HFF-Myc (cell line): ENCODE measurements around the gene TRAP1.

Experiments used
- DNase-seq: peaks from one replicate; pipeline ENCODE4 v3.0.0-alpha.2; 2011; ENCODE audit warnings: low read depth; ENCODE audit errors: extremely low read depth
- H3K4me3 ChIP-seq: replicated peaks from 2 replicates; pipeline ENCODE4 v1.5.1; 2011; ENCODE audit warnings: low read depth, mild to moderate bottlenecking, control low read depth, low read length
- TF ChIP-seq, protein P1 (sequence below): IDR thresholded peaks from 2 replicates; pipeline ENCODE4 v1.5.1; 2012; ENCODE audit warnings: mild to moderate bottlenecking, low read depth, low read length, control low read depth; ENCODE audit errors: missing control alignments

Gene TRAP1

DNA sequence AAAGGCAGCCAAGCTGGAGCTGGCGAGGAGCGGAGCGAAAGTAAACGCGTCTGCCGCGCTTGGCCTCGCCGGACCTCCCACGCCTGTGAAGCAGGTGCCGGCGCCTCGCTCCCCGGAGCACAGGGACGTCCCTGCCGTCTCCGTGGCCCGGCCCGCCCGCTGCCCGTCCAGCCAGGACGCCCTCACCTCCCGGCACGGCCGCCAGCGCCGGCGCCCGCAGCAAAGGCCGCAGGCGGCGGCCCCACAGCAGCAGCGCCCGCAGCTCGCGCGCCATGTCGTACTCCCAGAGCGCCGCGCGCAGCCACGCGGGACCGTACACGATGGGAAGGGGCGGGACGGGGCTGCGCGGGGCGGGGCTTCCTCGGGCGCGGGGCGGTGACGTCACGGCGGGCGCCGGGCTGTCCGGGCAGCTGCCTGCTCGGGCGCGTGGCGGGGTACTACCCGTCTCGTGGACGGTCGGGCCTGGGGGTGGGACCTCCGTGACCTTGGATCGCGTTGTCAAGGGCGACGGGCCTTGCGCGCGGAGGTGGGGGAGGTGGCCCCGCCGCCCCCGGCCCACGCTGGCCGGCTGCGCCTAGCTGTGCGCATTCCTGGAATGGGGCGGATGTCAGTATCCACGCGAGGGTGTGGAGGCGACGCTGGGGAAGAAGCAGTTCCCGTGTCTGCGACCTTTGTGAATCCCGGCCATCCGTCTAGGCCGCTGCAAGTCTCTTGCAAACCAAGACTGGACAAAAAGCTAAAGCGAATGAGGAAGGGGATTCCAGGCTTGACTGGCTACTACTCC, at the start of gene TRAP1:
TSS of gene TRAP1 (minus strand) at position 290 of the 784 bp plus-strand sequence. CDS start at position 274, 16 bp downstream.
- peak within 1 kb of the TSS; percentile 99 for H3K4me3 ChIP-seq
- TF ChIP-seq, protein P1, sequence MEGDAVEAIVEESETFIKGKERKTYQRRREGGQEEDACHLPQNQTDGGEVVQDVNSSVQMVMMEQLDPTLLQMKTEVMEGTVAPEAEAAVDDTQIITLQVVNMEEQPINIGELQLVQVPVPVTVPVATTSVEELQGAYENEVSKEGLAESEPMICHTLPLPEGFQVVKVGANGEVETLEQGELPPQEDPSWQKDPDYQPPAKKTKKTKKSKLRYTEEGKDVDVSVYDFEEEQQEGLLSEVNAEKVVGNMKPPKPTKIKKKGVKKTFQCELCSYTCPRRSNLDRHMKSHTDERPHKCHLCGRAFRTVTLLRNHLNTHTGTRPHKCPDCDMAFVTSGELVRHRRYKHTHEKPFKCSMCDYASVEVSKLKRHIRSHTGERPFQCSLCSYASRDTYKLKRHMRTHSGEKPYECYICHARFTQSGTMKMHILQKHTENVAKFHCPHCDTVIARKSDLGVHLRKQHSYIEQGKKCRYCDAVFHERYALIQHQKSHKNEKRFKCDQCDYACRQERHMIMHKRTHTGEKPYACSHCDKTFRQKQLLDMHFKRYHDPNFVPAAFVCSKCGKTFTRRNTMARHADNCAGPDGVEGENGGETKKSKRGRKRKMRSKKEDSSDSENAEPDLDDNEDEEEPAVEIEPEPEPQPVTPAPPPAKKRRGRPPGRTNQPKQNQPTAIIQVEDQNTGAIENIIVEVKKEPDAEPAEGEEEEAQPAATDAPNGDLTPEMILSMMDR: no peak
- DNase-seq: peak; percentile 30

DNA sequence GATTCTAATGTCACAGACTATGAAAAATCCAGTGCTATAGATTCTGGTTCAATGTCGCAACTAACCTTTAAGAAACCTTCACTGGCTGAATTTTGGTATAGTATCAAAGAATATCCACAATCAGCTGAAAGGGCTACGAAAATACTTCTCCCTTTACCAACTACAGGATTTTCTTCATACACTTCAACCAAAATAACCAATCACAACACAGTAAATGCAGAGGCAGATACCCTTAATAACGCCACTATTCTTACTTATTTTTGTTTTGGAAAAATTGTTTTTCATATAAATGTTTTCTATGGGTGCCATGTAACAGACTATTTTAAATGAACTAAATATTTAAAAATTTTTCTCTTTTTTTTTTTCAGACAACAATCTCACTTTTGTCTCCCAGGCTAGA, 48.9 kb upstream of the TRAP1 start:
- no peak overlapping the region for H3K4me3 ChIP-seq
- DNase-seq: no peak
- TF ChIP-seq, protein P1: no peak

DNA sequence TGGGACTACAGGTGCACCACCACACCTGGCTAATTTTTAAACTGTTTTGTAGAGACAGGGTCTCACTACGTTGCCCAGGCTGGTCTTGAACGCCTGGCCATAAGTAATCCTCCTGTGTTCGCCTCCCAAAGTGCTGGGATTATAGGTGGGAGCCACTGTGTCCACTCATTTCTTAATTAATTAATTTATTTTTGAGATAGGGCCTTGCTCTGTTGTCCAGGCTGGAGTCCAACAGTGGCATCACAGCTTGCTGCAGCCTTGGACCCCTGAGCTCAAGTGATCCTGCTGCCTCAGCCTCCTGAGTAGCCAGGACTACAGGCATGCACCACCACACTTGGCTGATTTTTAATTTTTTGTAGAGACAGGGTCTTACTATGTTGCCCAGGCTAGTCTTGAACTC, 47.1 kb upstream of the TRAP1 start:
- TF ChIP-seq, protein P1: no peak
- no peak for DNase-seq
- H3K4me3 ChIP-seq: no peak overlapping the region

DNA sequence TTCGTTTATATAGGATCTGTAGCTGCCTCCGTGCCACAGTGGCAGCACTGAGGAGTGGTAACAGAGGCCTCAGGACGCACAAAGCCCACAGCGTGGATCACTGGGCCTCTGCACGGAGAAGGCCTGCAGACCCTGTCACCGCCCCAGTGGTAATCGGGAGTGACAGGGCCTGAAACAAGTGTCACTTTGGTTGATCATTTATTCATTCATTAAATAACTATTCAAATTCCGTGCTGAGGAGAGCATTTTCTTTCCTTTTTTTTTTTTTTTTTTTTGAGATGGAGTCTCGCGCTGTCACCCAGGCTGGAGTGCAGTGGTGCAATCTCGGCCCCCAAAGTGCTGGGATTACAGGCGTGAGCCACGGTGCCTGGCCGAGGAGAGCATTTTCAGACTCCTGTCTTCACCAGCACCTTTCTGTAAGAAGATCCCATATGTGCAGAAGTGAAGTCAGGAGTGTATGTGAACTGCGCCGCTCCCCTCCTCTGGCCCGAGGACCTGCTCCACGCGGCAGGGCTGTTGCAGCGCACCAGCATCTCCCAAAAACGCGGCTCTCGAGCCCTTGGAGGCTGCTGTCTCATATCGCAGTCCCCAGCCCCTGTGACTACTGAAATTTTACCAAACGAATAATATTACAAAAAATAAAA, 44.9 kb upstream of the TRAP1 start:
- H3K4me3 ChIP-seq: no peak overlapping the region
- DNase-seq: no peak
- TF ChIP-seq, protein P1: no peak

DNA sequence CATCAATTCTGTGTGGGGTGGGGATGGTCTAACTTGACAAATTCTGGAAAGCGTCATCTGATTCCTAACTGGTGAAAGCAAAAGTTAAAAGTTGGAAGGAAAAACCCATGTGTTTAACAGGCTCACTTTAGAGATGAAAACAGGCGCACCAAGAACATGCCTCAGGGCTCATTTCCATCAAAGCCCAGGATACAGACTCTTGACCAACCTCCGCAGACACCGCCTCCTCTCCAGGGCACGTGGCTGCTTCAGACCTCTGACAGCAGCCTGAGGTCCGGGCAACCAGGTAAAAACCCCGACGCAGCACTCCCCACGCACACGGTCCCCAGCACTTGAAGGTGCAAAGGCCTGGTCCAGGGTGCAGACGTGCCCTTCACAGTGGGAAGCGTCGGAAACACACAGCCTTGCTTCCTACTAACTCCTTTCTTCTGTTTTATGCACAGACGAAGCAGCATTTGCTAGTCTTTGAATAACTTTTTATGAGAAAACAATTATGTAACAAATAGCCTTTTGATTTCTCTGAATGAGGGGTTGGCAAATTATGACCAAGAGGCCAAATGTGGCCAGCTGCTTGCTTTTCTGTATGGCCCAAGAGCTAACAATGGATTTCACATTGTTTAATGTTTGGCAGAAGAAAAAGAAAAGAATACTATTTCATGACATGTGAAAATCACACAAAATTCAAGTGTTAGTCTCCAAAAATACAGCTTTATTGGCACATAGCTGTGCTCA, 44.2 kb upstream of the TRAP1 start:
- no peak for DNase-seq
- TF ChIP-seq, protein P1: no peak

DNA sequence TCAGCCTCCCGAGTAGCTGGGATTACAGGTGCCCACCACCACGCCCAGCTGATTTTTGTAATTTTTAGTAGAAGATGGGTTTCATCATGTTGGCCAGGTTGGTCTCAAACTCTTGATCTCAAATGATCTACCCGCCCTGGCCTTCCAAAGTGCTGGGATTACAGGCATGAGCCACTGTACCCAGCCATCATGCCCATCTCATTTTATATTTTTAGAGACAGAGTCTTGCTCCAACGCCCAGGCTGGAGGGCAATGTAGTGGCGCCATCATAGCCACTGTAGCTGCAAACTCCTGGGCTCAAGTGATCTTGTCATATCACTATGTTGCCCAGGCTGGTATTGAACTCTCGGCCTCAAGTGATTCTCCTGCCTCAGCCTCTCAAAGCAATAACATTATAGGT, 43.2 kb upstream of the TRAP1 start:
- no peak overlapping the region for H3K4me3 ChIP-seq
- TF ChIP-seq, protein P1: no peak
- no peak for DNase-seq

More for the DNA sequence above, 44.2 kb upstream of the TRAP1 start:
- H3K4me3 ChIP-seq: no peak overlapping the region
